H7 (cell line): Measurements from ENCODE around the gene CD79B. TPM values are rescaled to one million over a fixed set of nuclear protein-coding genes. Genes with fewer than 3 reads are reported as not detected.
"Not testable (repeated sequence)": the region's sequence is repeated elsewhere in the genome, so short reads cannot be mapped to it uniquely, and the experiment has no call there.

Source experiments
- DNase-seq: peaks from one replicate; pipeline ENCODE4 v3.0.0; 2012
- H3K27me3 ChIP-seq: 2 replicates; pipeline ENCODE4 v1.6.0; 2011; ENCODE audit warnings: mild to moderate bottlenecking, low read length; ENCODE audit not compliant: control insufficient read depth, insufficient read depth
- H3K36me3 ChIP-seq: replicated peaks from 2 replicates; pipeline ENCODE4 v1.5.1; 2011; ENCODE audit warnings: low read length; ENCODE audit not compliant: control insufficient read depth, insufficient read depth
- H3K4me3 ChIP-seq: 2 replicates; pipeline ENCODE4 v1.5.1; 2011; ENCODE audit warnings: low read depth, mild to moderate bottlenecking, control low read depth, low read length, moderate library complexity; ENCODE audit not compliant: insufficient read depth
- total RNA-seq: library from RNA; depleted of rRNA; stranded (reverse); fragments of >200 nt; shearing (Covaris generic); gene quantifications from 2 replicates; pipeline ENCODE4 v1.2.3, GENCODE V29; 2014

Gene CD79B
- total RNA-seq, 1 experiment from 2014 or later = 2.6 TPM

GRCh38 chr17:63930951-63931575 lies 1.1 kb downstream of the CD79B start:
- Histone ChIP-seq H3K4me3 (no peak overlapping the region), H3K27me3 (no peaks in the 10 kb centered on the region)
- DNase-seq = peak; percentile 91

GRCh38 chr17:63929860-63930766 lies 2.0 kb downstream of the CD79B start:
- H3K4me3 ChIP-seq = no peak overlapping the region
- peak; percentile 75 for DNase-seq
- no peaks in the 10 kb centered on the region for H3K27me3 ChIP-seq
- no peaks in the 10 kb centered on the region for H3K36me3 ChIP-seq

More at GRCh38 chr17:63930951-63931575, 1.1 kb downstream of the CD79B start:
- H3K36me3 ChIP-seq = no peaks in the 10 kb centered on the region

GRCh38 chr17:63928966-63929695 lies 3.0 kb downstream of the CD79B start:
- H3K27me3 ChIP-seq = no peaks in the 10 kb centered on the region
- peak; percentile 33 for DNase-seq
- H3K36me3 ChIP-seq = no peaks in the 10 kb centered on the region
- no peak overlapping the region for H3K4me3 ChIP-seq

- H3K4me3 ChIP-seq = no peak overlapping the region
- peak; percentile 40 for DNase-seq
- no peaks in the 10 kb centered on the region for H3K36me3 ChIP-seq
- H3K27me3 ChIP-seq = no peaks in the 10 kb centered on the region
Measured at GRCh38 chr17:63928172-63928666, 3.9 kb downstream of the CD79B start.

- H3K27me3 ChIP-seq = no peaks in the 10 kb centered on the region
- no peaks in the 10 kb centered on the region for H3K36me3 ChIP-seq
- peak; percentile 56 for DNase-seq
- H3K4me3 ChIP-seq = no peak overlapping the region
Measured at GRCh38 chr17:63927464-63928171, 4.5 kb downstream of the CD79B start.

- no peaks in the 10 kb centered on the region for H3K36me3 ChIP-seq
- no peak overlapping the region for H3K4me3 ChIP-seq
- no peaks in the 10 kb centered on the region for H3K27me3 ChIP-seq
- DNase-seq = no peak
Measured at GRCh38 chr17:63926164-63926563, 6.0 kb downstream of the CD79B start.

GRCh38 chr17:63925615-63926014 lies 6.5 kb downstream of the CD79B start:
- H3K36me3 ChIP-seq = no peaks in the 10 kb centered on the region
- peak; percentile 20 for DNase-seq
- no peaks in the 10 kb centered on the region for H3K27me3 ChIP-seq
- H3K4me3 ChIP-seq = no peak overlapping the region

- not testable (repeated sequence) for H3K36me3 ChIP-seq, H3K27me3 ChIP-seq, H3K4me3 ChIP-seq, DNase-seq
Measured at GRCh38 chr17:63922402-63922801, 9.7 kb downstream of the CD79B start.

- not testable (repeated sequence) for H3K4me3 ChIP-seq, H3K36me3 ChIP-seq, DNase-seq, H3K27me3 ChIP-seq
Measured at GRCh38 chr17:63920779-63921178, 11.4 kb downstream of the CD79B start.

- H3K27me3 ChIP-seq, H3K4me3 ChIP-seq, H3K36me3 ChIP-seq: not testable (repeated sequence)
- peak; percentile 7 for DNase-seq
Measured at GRCh38 chr17:63920050-63920449, 12.1 kb downstream of the CD79B start.

GRCh38 chr17:63919311-63919723 lies 12.8 kb downstream of the CD79B start:
- Histone ChIP-seq H3K27me3 (no peaks in the 10 kb centered on the region), H3K36me3 (no peaks in the 10 kb centered on the region), H3K4me3 (no peak overlapping the region; the same call in 1 of the 2 replicates)
- peak; percentile 90 for DNase-seq

GRCh38 chr17:63918789-63919305 lies 13.3 kb downstream of the CD79B start, which contains the start of gene GH1:
Gene GH1, minus strand, starts transcription at chr17:63918839. Its CDS starts 63 bp downstream, at chr17:63918776.
- DNase-seq = not testable (repeated sequence)
- peak within 1 kb of the TSS; percentile 24; the same call in 1 of the 2 replicates for H3K4me3 ChIP-seq

GRCh38 chr17:63918305-63918704 lies 13.8 kb downstream of the CD79B start:
- Histone ChIP-seq H3K27me3 (no peaks in the 10 kb centered on the region), H3K4me3 (peak overlapping the region; percentile 24; the same call in 1 of the 2 replicates), H3K36me3 (no peaks in the 10 kb centered on the region)
- DNase-seq = peak; percentile 82

More at GRCh38 chr17:63918789-63919305, 13.3 kb downstream of the CD79B start, which contains the start of gene GH1:
- H3K27me3 ChIP-seq, H3K36me3 ChIP-seq: not testable (repeated sequence)
